Measurements from ENCODE around the gene MGLL. TPM values are rescaled to one million over a fixed set of nuclear protein-coding genes. Genes with fewer than 3 reads are reported as not detected.
A peak's percentile ranks its signal among the peaks of the same experiment; 100 is the strongest.

The MGLL gene
- total RNA-seq, 1 donor, result 18.1 TPM

- Histone ChIP-seq H2AFZ (ENCODE audit: low read length) (peak overlapping the region; percentile 52), H3K36me3 (ENCODE audit: insufficient read depth, low read length) (no peaks in the 10 kb centered on the region), H3K4me3 (ENCODE audit: insufficient read depth, low read length) (no peak overlapping the region), H3K79me2 (ENCODE audit: insufficient read depth, low read length) (peaks cover 35% of the 10 kb centered on the region), H3K27me3 (ENCODE audit: insufficient read depth, low read length) (no peaks in the 10 kb centered on the region), H4K20me1 (ENCODE audit: insufficient read depth, low read length) (no peaks in the 10 kb centered on the region), H3K4me2 (ENCODE audit: insufficient read depth, low read length) (peak overlapping the region; percentile 44), H3K9me3 (ENCODE audit: low read depth, low read length) (no peaks in the 10 kb centered on the region), H3K4me1 (ENCODE audit: insufficient read depth, low read length) (peaks cover 31% of the 10 kb centered on the region), H3K27ac (ENCODE audit: low read depth, low read length) (peak overlapping the region; percentile 89)
- no peak for TF ChIP-seq CTCF (IDR thresholded peaks at IDR 0.05; ENCODE audit: extremely low read depth, low read depth, low read length)
- peak; percentile 95 for DNase-seq (ENCODE audit: insufficient read length, low spot score, missing footprints)
These were observed 22.7 kb downstream of the MGLL start for GRCh38 chr3:127799476-127800222.

DNA sequence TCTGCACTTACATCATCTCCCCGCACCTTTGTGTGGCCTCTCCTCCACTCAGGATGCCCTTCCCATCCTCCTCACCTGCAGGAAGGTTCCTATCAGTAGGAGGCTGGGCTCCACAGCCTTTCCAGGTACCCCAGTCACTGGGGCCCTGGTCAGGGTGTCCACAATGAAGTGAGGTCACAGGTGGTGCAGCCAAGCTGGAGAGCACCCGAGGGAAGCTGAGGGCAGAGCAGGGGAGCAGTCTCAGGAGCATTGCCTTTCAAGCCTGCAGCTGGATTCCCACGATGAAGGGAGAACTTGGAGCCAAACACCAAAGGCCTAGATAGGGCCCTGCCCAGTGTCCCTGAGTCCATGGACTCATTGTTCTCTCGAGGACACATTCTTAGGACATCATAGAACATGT lies 23.6 kb downstream of the MGLL start:
- Histone ChIP-seq H3K79me2 (ENCODE audit: insufficient read depth, low read length) (peaks cover 36% of the 10 kb centered on the region), H3K4me2 (ENCODE audit: insufficient read depth, low read length) (no peak overlapping the region)
- TF ChIP-seq CTCF (IDR thresholded peaks at IDR 0.05; ENCODE audit: extremely low read depth, low read depth, low read length), result no peak

GRCh38 chr3:127796831-127797150 lies 25.5 kb downstream of the MGLL start:
- H3K4me2 ChIP-seq (ENCODE audit: insufficient read depth, low read length), result no peak overlapping the region
- no peaks in the 10 kb centered on the region for H3K27me3 ChIP-seq (ENCODE audit: insufficient read depth, low read length)
- no peaks in the 10 kb centered on the region for H3K9me3 ChIP-seq (ENCODE audit: low read depth, low read length)
- H3K4me3 ChIP-seq (ENCODE audit: insufficient read depth, low read length), result no peak overlapping the region
- H3K36me3 ChIP-seq (ENCODE audit: insufficient read depth, low read length), result no peaks in the 10 kb centered on the region
- H2AFZ ChIP-seq (ENCODE audit: low read length), result no peak overlapping the region
- no peaks in the 10 kb centered on the region for H4K20me1 ChIP-seq (ENCODE audit: insufficient read depth, low read length)
- TF ChIP-seq CTCF (IDR thresholded peaks at IDR 0.05; ENCODE audit: extremely low read depth, low read depth, low read length), result no peak
- peaks cover 37% of the 10 kb centered on the region for H3K4me1 ChIP-seq (ENCODE audit: insufficient read depth, low read length)
- H3K27ac ChIP-seq (ENCODE audit: low read depth, low read length), result no peak overlapping the region
- H3K79me2 ChIP-seq (ENCODE audit: insufficient read depth, low read length), result peaks cover 25% of the 10 kb centered on the region
- DNase-seq (ENCODE audit: insufficient read length, low spot score, missing footprints), result no peak

More for the DNA sequence above, 23.6 kb downstream of the MGLL start:
- Histone ChIP-seq H3K4me3 (ENCODE audit: insufficient read depth, low read length) (no peak overlapping the region), H3K4me1 (ENCODE audit: insufficient read depth, low read length) (peaks cover 28% of the 10 kb centered on the region), H2AFZ (ENCODE audit: low read length) (no peak overlapping the region), H3K9me3 (ENCODE audit: low read depth, low read length) (no peaks in the 10 kb centered on the region), H3K27ac (ENCODE audit: low read depth, low read length) (peak overlapping the region; percentile 89), H4K20me1 (ENCODE audit: insufficient read depth, low read length) (no peaks in the 10 kb centered on the region), H3K27me3 (ENCODE audit: insufficient read depth, low read length) (no peaks in the 10 kb centered on the region), H3K36me3 (ENCODE audit: insufficient read depth, low read length) (no peaks in the 10 kb centered on the region)
- DNase-seq (ENCODE audit: insufficient read length, low spot score, missing footprints), result no peak

DNA sequence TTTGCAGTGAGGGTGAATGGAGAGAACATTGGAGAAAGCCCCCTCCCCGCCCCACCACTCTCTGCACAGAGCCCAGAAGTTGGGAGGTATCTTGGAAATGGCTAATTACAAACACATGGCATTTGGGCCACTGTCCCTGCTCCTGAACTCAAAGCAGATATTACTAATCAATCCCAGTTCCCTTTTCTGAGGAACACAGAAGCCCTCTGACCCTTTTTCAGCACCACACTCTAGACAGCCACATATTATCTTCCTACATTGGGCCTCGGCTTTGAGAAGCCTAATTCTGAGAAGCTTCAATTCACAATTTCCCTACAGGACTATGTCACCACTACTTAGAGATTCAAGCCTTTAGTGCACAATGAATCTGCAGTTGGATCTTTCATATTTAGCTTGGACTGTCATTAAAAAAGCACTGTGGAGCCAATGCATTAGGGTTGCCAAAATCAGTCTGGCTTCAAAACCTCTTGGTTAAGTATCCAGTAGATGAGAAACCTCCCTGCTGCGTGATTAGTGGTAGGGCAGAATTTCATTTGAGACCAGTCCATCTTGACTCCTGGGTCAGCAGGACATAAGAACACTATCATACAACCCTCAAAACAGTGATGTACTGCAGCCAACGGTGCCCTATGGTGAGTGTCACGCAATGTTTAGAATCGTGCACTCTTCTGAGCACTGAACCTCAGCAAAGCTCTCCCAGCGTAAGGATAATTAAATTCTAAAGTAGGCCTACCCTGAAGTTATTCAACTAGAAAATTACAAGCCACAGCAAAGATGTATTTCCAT lies 26.1 kb downstream of the MGLL start:
- H2AFZ ChIP-seq (ENCODE audit: low read length), result no peak overlapping the region
- TF ChIP-seq CTCF (IDR thresholded peaks at IDR 0.05; ENCODE audit: extremely low read depth, low read depth, low read length), result no peak
- H3K79me2 ChIP-seq (ENCODE audit: insufficient read depth, low read length), result peaks cover 25% of the 10 kb centered on the region
- no peak overlapping the region for H3K4me2 ChIP-seq (ENCODE audit: insufficient read depth, low read length)
- no peak overlapping the region for H3K4me3 ChIP-seq (ENCODE audit: insufficient read depth, low read length)
- H3K27ac ChIP-seq (ENCODE audit: low read depth, low read length), result no peak overlapping the region
- no peak for DNase-seq (ENCODE audit: insufficient read length, low spot score, missing footprints)
- H3K4me1 ChIP-seq (ENCODE audit: insufficient read depth, low read length), result peaks cover 43% of the 10 kb centered on the region
- H3K27me3 ChIP-seq (ENCODE audit: insufficient read depth, low read length), result no peaks in the 10 kb centered on the region
- no peaks in the 10 kb centered on the region for H3K9me3 ChIP-seq (ENCODE audit: low read depth, low read length)
- no peaks in the 10 kb centered on the region for H4K20me1 ChIP-seq (ENCODE audit: insufficient read depth, low read length)
- H3K36me3 ChIP-seq (ENCODE audit: insufficient read depth, low read length), result no peaks in the 10 kb centered on the region
